ENCODE data around the gene NLGN2. TPM values are rescaled to one million over a fixed set of nuclear protein-coding genes. Genes with fewer than 3 reads are reported as not detected.

Gene NLGN2
- total RNA-seq, 1 donor from 2014 or later: 97.5 TPM

GRCh38 chr17:7440834-7441195 is 33.2 kb downstream of the NLGN2 start:
- Mint-ChIP-seq H3K4me3 (peak overlapping the region; percentile 94), H3K4me1 (peaks cover 67% of the 10 kb centered on the region), H3K27ac (peak overlapping the region; percentile 95), H3K27me3 (ENCODE audit: low read depth) (peaks cover 41% of the 10 kb centered on the region), H3K9me3 (no peaks in the 10 kb centered on the region), H3K36me3 (no peaks in the 10 kb centered on the region)
- no peak for TF ChIP-seq CTCF (IDR thresholded peaks at IDR 0.05; ENCODE audit: unreplicated experiment)
- DNase-seq (ENCODE audit: low spot score in 2 of 2, unreplicated experiment in 2 of 2): peak in 1 of 2 experiments; percentile 74

GRCh38 chr17:7441266-7441665 is 33.6 kb downstream of the NLGN2 start:
- peak overlapping the region; percentile 94 for H3K4me3 Mint-ChIP-seq
- H3K36me3 Mint-ChIP-seq: no peaks in the 10 kb centered on the region
- H3K4me1 Mint-ChIP-seq: peaks cover 67% of the 10 kb centered on the region
- no peaks in the 10 kb centered on the region for H3K9me3 Mint-ChIP-seq
- TF ChIP-seq CTCF (IDR thresholded peaks at IDR 0.05; ENCODE audit: unreplicated experiment): no peak
- H3K27me3 Mint-ChIP-seq (ENCODE audit: low read depth): peaks cover 39% of the 10 kb centered on the region
- DNase-seq (ENCODE audit: low spot score in 2 of 2, unreplicated experiment in 2 of 2): no peak
- peak overlapping the region; percentile 95 for H3K27ac Mint-ChIP-seq

GRCh38 chr17:7442142-7442541 is 34.5 kb downstream of the NLGN2 start:
- no peaks in the 10 kb centered on the region for H3K9me3 Mint-ChIP-seq
- TF ChIP-seq CTCF (IDR thresholded peaks at IDR 0.05; ENCODE audit: unreplicated experiment): no peak
- no peaks in the 10 kb centered on the region for H3K36me3 Mint-ChIP-seq
- peak overlapping the region; percentile 94 for H3K4me3 Mint-ChIP-seq
- H3K4me1 Mint-ChIP-seq: peaks cover 62% of the 10 kb centered on the region
- no peak for DNase-seq (ENCODE audit: low spot score in 2 of 2, unreplicated experiment in 2 of 2)
- H3K27ac Mint-ChIP-seq: peak overlapping the region; percentile 79
- H3K27me3 Mint-ChIP-seq (ENCODE audit: low read depth): peaks cover 34% of the 10 kb centered on the region

GRCh38 chr17:7443499-7444485 is 36.1 kb downstream of the NLGN2 start:
- Mint-ChIP-seq H3K27me3 (ENCODE audit: low read depth) (peaks cover 27% of the 10 kb centered on the region), H3K4me1 (peaks cover 48% of the 10 kb centered on the region), H3K9me3 (no peaks in the 10 kb centered on the region), H3K27ac (peak overlapping the region; percentile 81), H3K36me3 (peaks cover 8% of the 10 kb centered on the region), H3K4me3 (peak overlapping the region; percentile 75)
- no peak for TF ChIP-seq CTCF (IDR thresholded peaks at IDR 0.05; ENCODE audit: unreplicated experiment)
- DNase-seq (ENCODE audit: low spot score in 2 of 2, unreplicated experiment in 2 of 2): no peak

- peak in 1 of 2 experiments; percentile 49 for DNase-seq (ENCODE audit: low spot score in 2 of 2, unreplicated experiment in 2 of 2)
- H3K36me3 Mint-ChIP-seq: peaks cover 9% of the 10 kb centered on the region
- H3K27me3 Mint-ChIP-seq (ENCODE audit: low read depth): peaks cover 24% of the 10 kb centered on the region
- peaks cover 44% of the 10 kb centered on the region for H3K4me1 Mint-ChIP-seq
- H3K9me3 Mint-ChIP-seq: no peaks in the 10 kb centered on the region
- H3K27ac Mint-ChIP-seq: peak within 1 kb of the TSS; percentile 81
- H3K4me3 Mint-ChIP-seq: peak within 1 kb of the TSS; percentile 75
- TF ChIP-seq CTCF (IDR thresholded peaks at IDR 0.05; ENCODE audit: unreplicated experiment): no peak
Measured at GRCh38 chr17:7444682-7445618, 37.3 kb downstream of the NLGN2 start, which contains the start of gene CHRNB1. CHRNB1 (plus strand) TSS chr17:7445061; CDS start chr17:7445128, 67 bp downstream.
